ENCODE measurements around the gene RAB30. TPM values are rescaled to one million over a fixed set of nuclear protein-coding genes. Genes with fewer than 3 reads are reported as not detected.

RAB30 gene
- total and polyA plus RNA-seq, 3 donors from 2014 or later = 11.4 to 13.1 (median 12.3) TPM

DNA sequence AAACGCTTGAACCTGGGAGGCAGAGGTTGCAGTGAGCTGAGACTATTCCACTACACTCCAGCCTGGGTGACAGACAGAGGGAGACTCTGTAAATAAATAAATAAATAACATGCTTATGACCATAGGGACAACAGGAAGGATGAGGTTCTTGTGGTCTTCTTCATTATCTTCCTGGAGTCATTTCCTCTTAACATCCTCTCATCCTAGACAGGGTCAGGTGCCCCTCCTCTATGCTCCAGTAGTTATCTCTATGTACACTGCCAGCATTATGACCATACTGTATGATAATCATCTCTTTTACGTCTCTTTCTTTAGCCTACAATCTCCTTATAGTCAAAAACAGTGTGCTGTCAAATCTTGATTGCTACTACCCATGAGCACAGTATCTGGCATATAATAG lies 17.7 kb downstream of the RAB30 start:
- DNase-seq = no peak
- Histone ChIP-seq H3K4me1 (peaks cover 13% of the 10 kb centered on the region), H3K4me3 (no peak overlapping the region), H3K27me3 (no peaks in the 10 kb centered on the region), H3K36me3 (ENCODE audit: low read depth, missing control alignments) (no peaks in the 10 kb centered on the region), H3K9me3 (no peaks in the 10 kb centered on the region), H3K27ac (no peak overlapping the region)
- intact Hi-C loops (cut with DNase I; ENCODE audit: low total_unique reads) = no loop called here
- 84 to 86% methylated on average over 2 of the region's 2 CpGs for WGBS, 2 donors
- no peak for TF ChIP-seq POLR2A (IDR thresholded peaks at IDR 0.05)
- TF ChIP-seq, protein P1, sequence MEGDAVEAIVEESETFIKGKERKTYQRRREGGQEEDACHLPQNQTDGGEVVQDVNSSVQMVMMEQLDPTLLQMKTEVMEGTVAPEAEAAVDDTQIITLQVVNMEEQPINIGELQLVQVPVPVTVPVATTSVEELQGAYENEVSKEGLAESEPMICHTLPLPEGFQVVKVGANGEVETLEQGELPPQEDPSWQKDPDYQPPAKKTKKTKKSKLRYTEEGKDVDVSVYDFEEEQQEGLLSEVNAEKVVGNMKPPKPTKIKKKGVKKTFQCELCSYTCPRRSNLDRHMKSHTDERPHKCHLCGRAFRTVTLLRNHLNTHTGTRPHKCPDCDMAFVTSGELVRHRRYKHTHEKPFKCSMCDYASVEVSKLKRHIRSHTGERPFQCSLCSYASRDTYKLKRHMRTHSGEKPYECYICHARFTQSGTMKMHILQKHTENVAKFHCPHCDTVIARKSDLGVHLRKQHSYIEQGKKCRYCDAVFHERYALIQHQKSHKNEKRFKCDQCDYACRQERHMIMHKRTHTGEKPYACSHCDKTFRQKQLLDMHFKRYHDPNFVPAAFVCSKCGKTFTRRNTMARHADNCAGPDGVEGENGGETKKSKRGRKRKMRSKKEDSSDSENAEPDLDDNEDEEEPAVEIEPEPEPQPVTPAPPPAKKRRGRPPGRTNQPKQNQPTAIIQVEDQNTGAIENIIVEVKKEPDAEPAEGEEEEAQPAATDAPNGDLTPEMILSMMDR (IDR thresholded peaks at IDR 0.05) = no peak

DNA sequence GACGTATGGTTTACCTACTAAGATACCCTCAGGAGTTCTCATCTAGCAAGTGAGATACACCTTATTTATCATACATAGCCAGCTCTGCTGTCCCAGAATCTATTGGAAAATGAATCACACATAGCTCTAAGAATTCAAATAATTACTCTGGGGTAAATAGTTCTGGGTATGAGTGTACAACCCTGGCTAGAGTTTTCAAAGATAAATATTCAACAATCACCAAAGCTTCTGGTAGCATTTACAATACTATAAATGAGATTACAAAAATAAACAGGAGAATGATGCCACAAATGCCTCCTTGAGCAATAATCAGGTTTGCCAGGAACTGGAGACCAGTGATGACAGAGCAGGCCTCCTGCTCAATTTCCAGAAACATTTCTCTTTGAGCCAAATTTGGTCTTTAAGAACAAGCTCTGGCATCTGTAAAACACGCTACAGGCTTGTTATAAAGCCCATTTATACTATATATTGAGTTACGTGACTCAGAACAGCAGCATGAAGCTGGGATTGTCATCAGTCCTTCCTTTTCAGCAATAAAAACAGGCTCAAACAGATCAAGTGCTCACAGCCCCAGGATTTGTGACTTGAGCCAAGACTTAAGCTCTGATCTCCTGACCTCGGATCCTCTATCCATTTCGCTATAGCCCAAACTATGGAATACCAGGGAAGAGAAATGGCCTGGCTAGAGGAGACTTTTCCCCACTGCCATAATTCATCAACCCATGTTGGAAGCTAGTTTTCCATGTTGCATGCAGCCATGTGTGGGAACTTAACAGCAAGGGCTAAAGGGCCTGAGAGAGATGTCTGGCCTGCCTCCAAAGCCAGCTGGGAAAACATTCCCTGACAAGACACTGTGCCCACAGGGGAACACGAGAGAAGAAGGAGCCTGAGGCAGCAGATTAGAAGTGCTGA lies 19.7 kb downstream of the RAB30 start:
- Histone ChIP-seq H3K9me3 (no peaks in the 10 kb centered on the region), H3K36me3 (ENCODE audit: low read depth, missing control alignments) (no peaks in the 10 kb centered on the region), H3K4me1 (peaks cover 13% of the 10 kb centered on the region), H3K27me3 (no peaks in the 10 kb centered on the region), H3K27ac (peak overlapping the region; percentile 21 to 46), H3K4me3 (no peak overlapping the region)
- peak; percentile 64 for DNase-seq
- TF ChIP-seq, protein P1 (IDR thresholded peaks at IDR 0.05) = no peak
- no peak for TF ChIP-seq POLR2A (IDR thresholded peaks at IDR 0.05)
- 56 to 64% methylated on average over 6 of the region's 6 CpGs for WGBS, 2 donors
- intact Hi-C loops (cut with DNase I; ENCODE audit: low total_unique reads) = no loop called here

DNA sequence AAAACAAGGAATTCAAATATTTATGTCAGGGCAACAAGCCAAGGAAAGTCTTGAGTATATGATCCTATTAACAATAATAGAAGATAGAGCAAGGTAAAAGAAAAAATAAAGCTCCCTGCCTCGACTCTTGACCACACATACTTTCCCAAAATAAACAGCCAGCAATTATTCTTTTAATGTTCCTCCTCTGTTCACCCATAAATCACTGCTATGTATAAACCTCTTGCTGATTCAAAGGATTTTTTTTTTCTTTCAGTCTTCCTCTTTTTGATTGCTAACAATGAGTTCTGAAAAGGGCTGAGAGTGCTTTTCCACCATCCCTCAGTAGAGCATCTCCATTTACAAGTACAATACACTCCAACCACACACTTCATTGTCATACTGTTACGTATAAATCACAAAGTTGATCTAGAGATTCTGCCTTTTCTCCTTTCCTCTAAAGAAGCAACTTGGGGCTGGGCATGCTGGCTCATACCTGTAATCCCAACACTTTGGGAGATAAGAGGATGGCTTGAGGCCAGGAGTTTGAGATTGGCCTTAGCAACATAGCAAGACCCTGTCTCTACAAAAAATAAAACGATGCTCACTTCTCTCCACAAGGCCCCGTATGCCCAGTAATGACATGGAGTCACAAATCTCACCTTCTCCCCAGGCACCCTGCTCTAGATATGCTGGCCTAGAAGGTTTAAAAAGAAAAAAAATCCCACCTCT lies 24.0 kb downstream of the RAB30 start:
- H3K36me3 ChIP-seq (ENCODE audit: low read depth, missing control alignments) = no peaks in the 10 kb centered on the region
- no peak overlapping the region for H3K27ac ChIP-seq
- intact Hi-C loops (cut with DNase I; ENCODE audit: low total_unique reads) = no loop called here
- TF ChIP-seq, protein P1 (IDR thresholded peaks at IDR 0.05) = no peak
- TF ChIP-seq POLR2A (IDR thresholded peaks at IDR 0.05) = no peak
- DNase-seq = no peak
- H3K4me3 ChIP-seq = no peak overlapping the region
- H3K9me3 ChIP-seq = no peaks in the 10 kb centered on the region
- H3K4me1 ChIP-seq = peaks cover 8% of the 10 kb centered on the region
- WGBS, 2 donors = 64 to 78% methylated on average over 4 of the region's 4 CpGs
- H3K27me3 ChIP-seq = no peaks in the 10 kb centered on the region

DNA sequence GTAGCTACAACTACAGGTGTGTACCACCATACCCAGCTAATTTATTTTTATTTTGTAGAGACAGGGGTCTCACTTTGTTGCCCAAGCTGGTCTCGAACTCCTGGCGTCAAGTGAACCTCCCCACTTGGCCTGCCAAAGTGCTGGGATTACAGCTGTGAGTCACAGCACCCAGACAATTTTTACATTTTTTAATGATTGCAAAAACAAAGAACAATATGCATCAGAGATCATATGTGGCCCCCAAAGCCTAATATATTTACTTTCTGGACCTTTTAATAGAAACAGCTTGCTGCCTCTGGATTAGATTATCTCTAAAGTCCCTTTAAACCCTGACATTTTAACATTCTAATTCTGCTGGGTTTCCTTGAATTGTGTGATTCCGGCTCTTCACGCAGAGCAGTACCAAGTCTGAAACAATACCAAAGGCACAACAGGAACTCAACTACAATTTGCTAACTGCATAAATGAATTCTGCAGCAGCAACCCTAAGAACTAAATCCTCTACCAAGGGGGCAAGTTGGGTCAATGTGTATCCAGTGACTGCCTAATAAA lies 25.0 kb downstream of the RAB30 start:
- no peaks in the 10 kb centered on the region for H3K9me3 ChIP-seq
- H3K36me3 ChIP-seq (ENCODE audit: low read depth, missing control alignments) = no peaks in the 10 kb centered on the region
- no peaks in the 10 kb centered on the region for H3K4me1 ChIP-seq
- H3K27me3 ChIP-seq = no peaks in the 10 kb centered on the region
- intact Hi-C loops (cut with DNase I; ENCODE audit: low total_unique reads) = no loop called here
- no peak for DNase-seq
- 83 to 85% methylated on average over 4 of the region's 4 CpGs for WGBS, 2 donors
- H3K27ac ChIP-seq = no peak overlapping the region
- TF ChIP-seq POLR2A (IDR thresholded peaks at IDR 0.05) = no peak
- TF ChIP-seq, protein P1 (IDR thresholded peaks at IDR 0.05) = no peak
- no peak overlapping the region for H3K4me3 ChIP-seq
